K562 (cell line): ENCODE measurements around the gene ARAP1. TPM values are rescaled to one million over a fixed set of nuclear protein-coding genes. Genes with fewer than 3 reads are reported as not detected.
A peak's percentile ranks its signal among the peaks of the same experiment; 100 is the strongest.

ENCODE experiments used
- ATAC-seq: fragments of 200-7000 bp; cut with Tn5 transposase; 3 replicates; pipeline ENCODE4 v1.9.1; 2020; ENCODE audit warnings: moderate library complexity
- BruUV-seq: library from RNA; stranded (reverse); fragments of 400-500 nt; replicated peaks from 2 replicates; lab custom pipeline; 2021; lab: Mats Ljungman, UMichigan
- CTCF ChIA-PET: fragments of 300-600 bp; formaldehyde crosslinking; extraction: SDS; loops from one replicate; lab custom pipeline; 2021; ENCODE audit warnings: low intra/inter-chr PET ratio; lab: Yijun Ruan, JAX
- POLR2A ChIA-PET: fragments of 300-600, 350-650 bp; sonication (Branson Sonifier 250); formaldehyde crosslinking; extraction: SDS; loops from one replicate; lab custom pipeline; 2021; ENCODE audit warnings: antibody characterized with exemption, inconsistent platforms; lab: Yijun Ruan, JAX
- DNase-seq, 4 experiments: peaks; one replicate each; pipeline versions ENCODE4 v3.0.0 to v3.0.0-alpha.2; 2011 to 2018; ENCODE audit warnings: low spot score in 3 of 4, mixed read lengths in 3 of 4; ENCODE audit errors: extremely low read depth in 1 of 4
- FAIRE-seq: peaks from 2 replicates; lab custom pipeline; 2011; peaks lifted over from hg19 to GRCh38; lab: Jason Lieb, UNC
- H2AFZ ChIP-seq: 2 replicates; pipeline ENCODE4 v1.6.0; 2011; ENCODE audit warnings: low read depth, low read length, control low read depth, inconsistent platforms
- H3K27ac ChIP-seq: fragments of 200-600 bp; 3 replicates; pipeline ENCODE4 v1.8.0; 2011; ENCODE audit warnings: low read depth, mild to moderate bottlenecking, control low read depth, inconsistent platforms, low read length, moderate library complexity, mixed read lengths; ENCODE audit errors: extremely low read depth
- H3K27me3 ChIP-seq, 2 experiments: fragments of 300-600 bp in 1 of 2; 2 replicates in 1 of 2; 3 replicates in 1 of 2; pipeline versions ENCODE4 v1.6.0 to v1.8.0; 2011; ENCODE audit warnings: inconsistent platforms in 2 of 2, low read length in 2 of 2, mild to moderate bottlenecking in 1 of 2, mixed read lengths in 1 of 2, moderate library complexity in 1 of 2; ENCODE audit not compliant: control insufficient read depth in 2 of 2, insufficient read depth in 2 of 2
- H3K36me3 ChIP-seq: fragments of 300-600 bp; 3 replicates; pipeline ENCODE4 v1.8.0; 2011; ENCODE audit warnings: mild to moderate bottlenecking, low read length, inconsistent platforms; ENCODE audit not compliant: control insufficient read depth, insufficient read depth
- H3K4me1 ChIP-seq, 2 experiments: fragments of 200-600 bp in 1 of 2; replicated peaks in 1 of 2; 2 replicates in 1 of 2; 3 replicates in 1 of 2; pipeline versions ENCODE4 v1.5.1 to v1.8.0; 2011; ENCODE audit warnings: inconsistent platforms in 2 of 2, low read length in 2 of 2, mild to moderate bottlenecking in 1 of 2, mixed read lengths in 1 of 2, moderate library complexity in 1 of 2; ENCODE audit not compliant: control insufficient read depth in 2 of 2, insufficient read depth in 2 of 2
- H3K4me2 ChIP-seq: 2 replicates; pipeline ENCODE4 v1.6.1; 2011; ENCODE audit warnings: low read length, control low read depth, inconsistent platforms, mixed read lengths; ENCODE audit not compliant: insufficient read depth
- H3K4me3 ChIP-seq: fragments of 200-600 bp; sonication (generic), shearing (Covaris generic); 2 replicates; pipeline ENCODE4 v1.5.1; 2016; ENCODE audit warnings: control low read depth, inconsistent platforms
- H3K79me2 ChIP-seq: fragments of 200-600 bp; 3 replicates; pipeline ENCODE4 v1.8.0; 2011; ENCODE audit warnings: low read length, inconsistent platforms; ENCODE audit not compliant: control insufficient read depth, insufficient read depth
- H3K9ac ChIP-seq, 2 experiments: 2 replicates each; pipeline versions ENCODE4 v1.6.0 to v1.6.1; 2011; ENCODE audit warnings: low read depth in 2 of 2, low read length in 2 of 2, control low read depth in 1 of 2, inconsistent platforms in 1 of 2, mild to moderate bottlenecking in 1 of 2, mixed read lengths in 1 of 2; ENCODE audit not compliant: insufficient read depth in 1 of 2
- H3K9me1 ChIP-seq: one replicate; pipeline ENCODE4 v1.6.0; 2011; ENCODE audit warnings: inconsistent platforms, mild to moderate bottlenecking, low read length, moderate library complexity; ENCODE audit not compliant: control insufficient read depth, insufficient read depth
- H3K9me3 ChIP-seq: replicated peaks from 2 replicates; pipeline ENCODE4 v1.5.1; 2011; ENCODE audit warnings: low read depth, low read length, inconsistent platforms; ENCODE audit not compliant: control insufficient read depth, insufficient read depth
- H4K20me1 ChIP-seq: replicated peaks from 2 replicates; pipeline ENCODE4 v1.6.1; 2011; ENCODE audit warnings: low read length, inconsistent platforms, mixed read lengths; ENCODE audit not compliant: control insufficient read depth, insufficient read depth
- CXXC5 ChIP-seq: fragments of 250-450 bp; sonication (Bioruptor Pico); IDR thresholded peaks from 2 replicates; pipeline ENCODE4 v1.8.0; 2022; ENCODE audit warnings: inconsistent platforms, mild to moderate bottlenecking, moderate library complexity
- DNMT1 ChIP-seq: fragments of 450-650 bp; IDR thresholded peaks from 2 replicates; pipeline ENCODE4 v1.6.1; 2016; ENCODE audit warnings: antibody characterized with exemption, mild to moderate bottlenecking
- KLF13 ChIP-seq: fragments of 450-650 bp; IDR thresholded peaks from 2 replicates; pipeline ENCODE4 v1.6.1; 2016; ENCODE audit warnings: missing genetic modification characterization, low read depth, mild to moderate bottlenecking, missing compliant biosample characterization, moderate library complexity, borderline replicate concordance
- MED1 ChIP-seq: sonication (generic); formaldehyde crosslinking; IDR thresholded peaks from 2 replicates; pipeline ENCODE4 v1.8.1; 2023; ENCODE audit warnings: missing genetic modification reagents, borderline replicate concordance
- NR2C1 ChIP-seq, 2 experiments: fragments of 450-650 bp; IDR thresholded peaks; 2 replicates each; pipeline ENCODE4 v1.6.1; 2017; ENCODE audit warnings: mild to moderate bottlenecking in 2 of 2, antibody characterized with exemption in 1 of 2, inconsistent platforms in 1 of 2, missing compliant biosample characterization in 1 of 2, missing genetic modification characterization in 1 of 2
- WGBS: fragments of 100-300 bp; shearing (Covaris generic); methylation state at CpG from one replicate; pipeline ENCODE4 v1.1.6; 2016; ENCODE audit warnings: low coverage, mixed read lengths; ENCODE audit not compliant: insufficient coverage; ENCODE audit errors: missing lambda C conversion rate; 5-methylcytosine and 5-hydroxymethylcytosine counted together
- in situ Hi-C: fragments of 300-500 bp; cut with MboI; formaldehyde crosslinking; loops from 4 replicates; pipeline ENCODE4 v1.15.0; 2018; ENCODE audit warnings: inconsistent platforms, mixed read lengths
- intact Hi-C: fragments of 100-400 bp; cut with micrococcal nuclease; formaldehyde crosslinking; loops from 2 replicates; pipeline ENCODE4 v1.14.2; 2022
- polyA plus RNA-seq, 8 experiments: library from polyadenylated mRNA; depleted of rRNA in 4 of 8; stranded (reverse) in 5 of 8; unstranded in 3 of 8; fragments of >200 nt; fragmentation: Nextera tagmentation in 2 of 8; fragmentation: Illumina TruSeq in 1 of 8; extraction: Ambion mirVana in 2 of 8; extraction: Trizol in 1 of 8; gene quantifications; 2 replicates each; pipeline versions ENCODE4 v1.2.1 to v1.2.3, GENCODE V29; 2011 to 2014; ENCODE audit warnings: inconsistent platforms in 1 of 8, missing spikeins in 1 of 8
- total RNA-seq, 7 experiments: library from RNA; depleted of rRNA in 6 of 7; stranded (reverse); fragments of >200 nt in 6 of 7; fragmentation: Illumina TruSeq in 2 of 7; extraction: Trizol in 2 of 7; gene quantifications; 2 replicates each; pipeline versions ENCODE4 v1.2.1 to v1.2.3, GENCODE V29; 2011 to 2021; ENCODE audit warnings: low replicate concordance in 1 of 7
- TF ChIP-seq, protein P1 (sequence below): fragments of 200-400 bp; formaldehyde crosslinking; IDR thresholded peaks from 2 replicates; pipeline ENCODE4 v1.6.1; 2017; ENCODE audit warnings: mild to moderate bottlenecking, low read depth, low read length, moderate library complexity

The ARAP1 gene
- total and polyA plus RNA-seq, 9 of the 15 experiments (the other 6 are each of a cell fraction or from before 2014, with no cell fraction given): 0.23 to 67.0 (median 24.6) TPM

- peak overlapping the region in 1 of 2 experiments; percentile 59; a peak in 1 of 4 replicates for H3K9ac ChIP-seq
- peaks cover 19% of the 10 kb centered on the region; the same call in 2 of the 3 replicates for H3K36me3 ChIP-seq
- intact Hi-C loops (no loop called here), in situ Hi-C loops (no loop called here)
- CTCF ChIA-PET: no interaction called here
- ATAC-seq: no peak
- no peak overlapping the region for H3K27ac ChIP-seq
- FAIRE-seq: no peak
- no peaks in the 10 kb centered on the region for H3K9me1 ChIP-seq
- no peaks in the 10 kb centered on the region for H3K27me3 ChIP-seq
- no peaks in the 10 kb centered on the region for H4K20me1 ChIP-seq
- no peak overlapping the region for H3K4me3 ChIP-seq
- BruUV-seq: no TSS peak
- no peaks in the 10 kb centered on the region for H3K9me3 ChIP-seq
- no peak for DNase-seq
- H2AFZ ChIP-seq: no peak overlapping the region
- 76% methylated on average over 3 of the region's 4 CpGs for WGBS
- peaks cover 14% of the 10 kb centered on the region for H3K79me2 ChIP-seq
- no peak overlapping the region for H3K4me2 ChIP-seq
- TF ChIP-seq, protein P1, sequence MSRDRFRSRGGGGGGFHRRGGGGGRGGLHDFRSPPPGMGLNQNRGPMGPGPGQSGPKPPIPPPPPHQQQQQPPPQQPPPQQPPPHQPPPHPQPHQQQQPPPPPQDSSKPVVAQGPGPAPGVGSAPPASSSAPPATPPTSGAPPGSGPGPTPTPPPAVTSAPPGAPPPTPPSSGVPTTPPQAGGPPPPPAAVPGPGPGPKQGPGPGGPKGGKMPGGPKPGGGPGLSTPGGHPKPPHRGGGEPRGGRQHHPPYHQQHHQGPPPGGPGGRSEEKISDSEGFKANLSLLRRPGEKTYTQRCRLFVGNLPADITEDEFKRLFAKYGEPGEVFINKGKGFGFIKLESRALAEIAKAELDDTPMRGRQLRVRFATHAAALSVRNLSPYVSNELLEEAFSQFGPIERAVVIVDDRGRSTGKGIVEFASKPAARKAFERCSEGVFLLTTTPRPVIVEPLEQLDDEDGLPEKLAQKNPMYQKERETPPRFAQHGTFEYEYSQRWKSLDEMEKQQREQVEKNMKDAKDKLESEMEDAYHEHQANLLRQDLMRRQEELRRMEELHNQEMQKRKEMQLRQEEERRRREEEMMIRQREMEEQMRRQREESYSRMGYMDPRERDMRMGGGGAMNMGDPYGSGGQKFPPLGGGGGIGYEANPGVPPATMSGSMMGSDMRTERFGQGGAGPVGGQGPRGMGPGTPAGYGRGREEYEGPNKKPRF: no peak
- TF ChIP-seq CXXC5 (no peak), MED1 (no peak), NR2C1 (IDR thresholded peaks at IDR 0.05) (no peak), NR2C1 (tag; IDR thresholded peaks at IDR 0.05) (no peak), DNMT1 (no peak), KLF13 (tag) (no peak)
- peaks cover 33 to 59% of the 10 kb centered on the region in 2 experiments for H3K4me1 ChIP-seq
- POLR2A ChIA-PET: interaction anchor here (0.6 kb wide), 1 partner anchor 23 kb away, joined by 3 read pairs; no protein-coding TSS in a partner anchor
These were observed 3.6 kb upstream of the ARAP1 start for GRCh38 chr11:72755713-72756285.
